GM19035 (cell line): ENCODE results near the gene SEPTIN12.

Experiments used
- ATAC-seq: cut with Tn5 transposase; IDR thresholded peaks from one replicate; pipeline ENCODE4 v1.9.1; 2021; ENCODE audit not compliant: unreplicated experiment

The SEPTIN12 gene

GRCh38 chr16:4734063-4734729 lies 53.9 kb downstream of the SEPTIN12 start, which contains the start of the genes ANKS3 and DNAAF8:
ANKS3 (minus strand) TSS chr16:4734271; CDS start chr16:4730149, 4,122 bp downstream.
DNAAF8 (plus strand) TSS chr16:4734537; CDS start chr16:4736515, 1,978 bp downstream.
- peak; percentile 74 for ATAC-seq

DNA sequence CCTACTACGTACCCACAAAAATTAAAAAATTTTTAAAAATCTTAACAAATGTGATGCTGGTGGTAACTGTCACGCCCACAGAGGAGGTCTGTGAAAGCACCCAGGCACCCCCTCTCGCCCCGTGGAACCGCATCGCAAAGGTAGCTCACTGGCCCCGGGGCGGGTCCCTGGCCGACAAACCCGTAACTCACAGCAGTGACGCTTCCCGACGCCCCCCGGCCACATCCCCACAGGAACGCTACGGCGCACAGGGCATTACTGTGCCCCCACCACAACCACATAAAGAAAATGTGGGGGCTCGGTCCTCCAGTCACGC lies 54.4 kb downstream of the SEPTIN12 start:
- ATAC-seq: peak; percentile 20

- no peak for ATAC-seq
Observed at GRCh38 chr16:4733211-4733742, 54.9 kb downstream of the SEPTIN12 start.

- ATAC-seq: no peak
Observed at GRCh38 chr16:4729876-4730275, 58.3 kb downstream of the SEPTIN12 start.

DNA sequence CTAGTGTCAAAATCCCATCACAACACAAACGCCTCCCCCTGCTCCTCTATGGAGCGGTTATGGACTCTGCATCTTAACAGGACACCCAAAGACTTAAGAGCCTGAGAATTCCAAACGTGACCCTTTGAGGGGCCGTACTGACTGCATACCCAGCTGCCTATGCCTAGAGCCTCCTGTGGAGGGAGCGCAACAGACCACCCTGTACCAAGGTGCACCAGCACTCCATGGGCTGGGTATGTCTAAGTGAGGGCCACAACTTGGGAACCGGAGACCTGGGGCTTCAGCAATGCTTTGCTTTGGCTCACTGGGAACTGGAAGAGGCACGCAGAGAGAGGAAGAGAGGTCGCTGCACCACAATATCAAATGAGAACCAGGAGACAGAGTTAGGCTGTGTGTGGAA lies 59.5 kb downstream of the SEPTIN12 start:
- no peak for ATAC-seq
